SKM-1 (cell line): Measurements from ENCODE around the gene NFKBIE.
A peak's percentile ranks its signal among the peaks of the same experiment; 100 is the strongest.

Experiments
- DNase-seq: peaks from one replicate; lab custom pipeline; 2025; ENCODE audit not compliant: unreplicated experiment; lab: John Stamatoyannopoulos, UW

The NFKBIE gene

GRCh38 chr6:44297063-44298038 lies 32.0 kb upstream of the NFKBIE start:
- no peak for DNase-seq

- DNase-seq = no peak
These were observed 29.8 kb upstream of the NFKBIE start for GRCh38 chr6:44294832-44295791.

GRCh38 chr6:44292661-44293365 lies 27.5 kb upstream of the NFKBIE start:
- DNase-seq = no peak

- DNase-seq = no peak
These were observed 26.5 kb upstream of the NFKBIE start for GRCh38 chr6:44291841-44292240.

- no peak for DNase-seq
These were observed 24.4 kb upstream of the NFKBIE start for GRCh38 chr6:44289726-44290260.

DNA sequence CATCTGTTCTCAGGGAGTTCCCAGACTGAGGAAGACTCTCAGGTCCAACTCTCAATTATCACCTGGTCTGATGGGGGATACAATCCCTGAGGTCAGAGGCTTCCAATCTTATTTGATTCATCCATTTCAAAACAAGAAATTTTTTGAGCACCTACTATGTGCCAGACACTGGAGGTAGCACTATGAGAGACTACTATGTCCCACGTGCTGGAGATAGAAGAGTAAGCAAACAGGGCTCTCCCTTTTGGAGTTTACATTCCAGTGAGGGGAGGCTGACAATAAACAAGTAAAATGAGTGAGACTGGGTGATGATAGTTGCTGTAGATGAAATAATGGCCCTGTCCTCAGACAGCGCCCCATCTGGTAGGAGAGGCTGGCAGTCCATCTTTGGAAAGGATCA lies 21.4 kb upstream of the NFKBIE start:
- DNase-seq = no peak

- DNase-seq = no peak
These were observed 20.9 kb upstream of the NFKBIE start for GRCh38 chr6:44286285-44286565.

GRCh38 chr6:44285552-44286284 lies 20.4 kb upstream of the NFKBIE start:
- no peak for DNase-seq

DNA sequence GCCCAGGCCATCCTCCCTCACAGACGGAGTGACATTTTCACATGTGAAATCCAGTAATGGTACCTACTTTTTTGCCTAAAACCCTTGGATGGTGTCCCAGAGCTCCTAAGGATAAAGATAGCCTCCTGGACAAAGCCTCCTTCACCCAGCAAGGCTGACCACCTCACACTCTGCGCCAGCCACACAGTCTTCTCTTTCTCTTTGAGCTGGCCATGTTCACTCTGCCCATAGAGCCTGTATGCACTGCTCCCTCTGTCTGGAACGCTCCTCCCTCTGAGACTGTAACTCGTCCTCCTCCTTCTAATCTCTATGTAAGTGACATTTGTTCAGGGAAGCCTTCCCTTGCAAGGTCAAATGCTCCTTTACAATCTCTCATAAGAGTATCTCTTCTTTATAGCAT lies 19.5 kb upstream of the NFKBIE start:
- DNase-seq = no peak

DNA sequence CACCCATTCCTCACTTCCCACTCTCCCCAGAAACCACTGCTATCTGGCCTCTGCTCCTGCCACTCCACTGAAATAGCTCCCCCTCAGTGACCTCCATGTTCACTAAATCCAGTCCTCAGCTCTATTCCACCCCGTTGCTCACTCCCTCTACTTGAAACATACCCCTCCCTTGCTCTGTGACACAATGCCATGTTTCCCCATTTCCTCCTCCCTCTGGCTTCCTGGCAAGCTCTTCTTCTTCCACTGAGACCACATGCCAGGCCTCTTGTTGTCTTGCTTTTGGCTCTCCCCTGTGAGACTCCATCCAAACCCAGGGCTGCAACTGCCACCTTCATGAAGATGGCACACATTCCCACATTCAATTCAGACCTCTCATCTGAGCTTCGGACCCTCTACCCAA lies 18.8 kb upstream of the NFKBIE start:
- DNase-seq = peak; percentile 22

DNA sequence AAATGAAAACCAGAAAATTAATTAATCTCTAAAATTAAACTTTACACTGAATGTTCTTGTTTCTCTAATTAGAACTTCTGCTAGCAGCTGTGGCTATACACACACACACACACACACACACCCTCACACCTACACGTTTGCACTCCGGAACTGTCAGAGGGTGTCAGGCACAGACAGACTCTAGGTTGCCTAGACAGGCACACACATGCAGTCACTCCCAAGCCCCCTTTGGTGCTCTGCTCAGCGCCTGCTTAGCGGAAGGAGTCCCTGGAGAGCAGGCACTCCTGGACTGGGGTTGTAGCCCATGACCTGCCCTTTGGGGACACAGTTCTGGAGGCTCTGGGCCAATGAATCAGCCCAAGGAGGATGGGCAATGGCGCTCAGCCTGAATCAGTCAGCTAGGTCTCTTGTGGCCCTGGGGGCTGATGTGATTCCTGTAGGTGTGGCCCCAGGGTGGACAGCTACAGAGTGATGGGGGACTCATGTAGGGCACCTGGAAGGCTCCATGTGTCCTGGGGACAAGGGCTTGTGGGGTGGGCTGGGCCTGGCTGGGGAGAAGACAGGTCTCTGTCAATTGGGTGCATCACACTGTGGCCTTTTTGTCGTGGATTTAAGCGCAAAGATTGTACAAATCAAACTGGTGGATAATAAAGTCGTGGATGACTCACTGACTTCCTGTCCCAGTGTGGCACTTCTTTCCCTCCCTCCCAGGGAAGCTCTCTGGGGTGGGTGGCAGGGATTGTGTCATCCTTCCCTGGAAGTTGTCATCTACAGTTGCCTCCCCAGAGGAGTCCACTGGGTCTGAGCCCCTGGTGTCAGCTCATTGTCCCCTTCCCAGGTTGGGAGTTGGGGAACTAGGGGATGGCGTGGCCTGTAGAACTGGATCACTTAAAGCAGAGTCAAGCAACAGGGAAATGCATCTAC lies 13.7 kb upstream of the NFKBIE start:
- no peak for DNase-seq

DNA sequence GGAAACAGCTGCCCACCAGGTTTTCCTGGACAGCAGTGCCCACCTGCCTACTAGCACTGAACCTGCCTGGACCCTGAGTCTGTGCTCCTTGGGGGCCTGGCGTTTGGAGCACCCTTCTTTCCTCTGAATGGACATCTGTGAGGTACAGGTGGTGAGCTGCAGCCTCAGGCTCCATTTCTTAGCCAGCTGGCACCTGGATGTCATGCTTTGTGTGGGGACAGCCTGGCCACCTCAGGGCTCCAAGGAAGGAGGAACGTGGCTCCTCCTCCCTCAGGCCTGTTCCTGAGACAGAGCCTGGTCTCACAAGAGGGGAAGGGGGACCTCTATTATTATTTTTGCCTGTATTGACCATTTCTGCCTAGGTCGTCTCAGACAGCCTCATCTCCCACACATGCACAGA lies 13.0 kb upstream of the NFKBIE start:
- no peak for DNase-seq

DNA sequence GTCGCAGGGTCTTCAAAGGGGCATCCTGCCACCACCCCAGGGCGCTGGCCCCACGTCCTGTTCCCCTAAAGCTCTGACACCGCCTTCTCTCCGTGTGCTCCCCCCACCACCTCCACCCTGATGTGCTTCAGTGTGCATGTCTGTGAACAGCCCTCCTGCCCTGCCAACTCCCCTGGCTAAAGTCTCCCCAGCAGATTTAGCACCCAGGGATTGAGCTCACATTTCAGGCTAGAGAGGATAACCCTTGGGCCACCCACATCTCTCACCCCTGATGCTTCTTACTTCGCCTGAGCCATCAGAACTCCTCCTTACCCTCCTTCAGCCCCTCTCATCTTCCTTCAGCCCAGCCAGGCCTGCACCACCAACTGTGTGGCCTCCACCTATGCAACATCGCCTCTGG lies 12.4 kb upstream of the NFKBIE start:
- DNase-seq = no peak

- DNase-seq = no peak
These were observed 11.6 kb upstream of the NFKBIE start for GRCh38 chr6:44276667-44277640.

DNA sequence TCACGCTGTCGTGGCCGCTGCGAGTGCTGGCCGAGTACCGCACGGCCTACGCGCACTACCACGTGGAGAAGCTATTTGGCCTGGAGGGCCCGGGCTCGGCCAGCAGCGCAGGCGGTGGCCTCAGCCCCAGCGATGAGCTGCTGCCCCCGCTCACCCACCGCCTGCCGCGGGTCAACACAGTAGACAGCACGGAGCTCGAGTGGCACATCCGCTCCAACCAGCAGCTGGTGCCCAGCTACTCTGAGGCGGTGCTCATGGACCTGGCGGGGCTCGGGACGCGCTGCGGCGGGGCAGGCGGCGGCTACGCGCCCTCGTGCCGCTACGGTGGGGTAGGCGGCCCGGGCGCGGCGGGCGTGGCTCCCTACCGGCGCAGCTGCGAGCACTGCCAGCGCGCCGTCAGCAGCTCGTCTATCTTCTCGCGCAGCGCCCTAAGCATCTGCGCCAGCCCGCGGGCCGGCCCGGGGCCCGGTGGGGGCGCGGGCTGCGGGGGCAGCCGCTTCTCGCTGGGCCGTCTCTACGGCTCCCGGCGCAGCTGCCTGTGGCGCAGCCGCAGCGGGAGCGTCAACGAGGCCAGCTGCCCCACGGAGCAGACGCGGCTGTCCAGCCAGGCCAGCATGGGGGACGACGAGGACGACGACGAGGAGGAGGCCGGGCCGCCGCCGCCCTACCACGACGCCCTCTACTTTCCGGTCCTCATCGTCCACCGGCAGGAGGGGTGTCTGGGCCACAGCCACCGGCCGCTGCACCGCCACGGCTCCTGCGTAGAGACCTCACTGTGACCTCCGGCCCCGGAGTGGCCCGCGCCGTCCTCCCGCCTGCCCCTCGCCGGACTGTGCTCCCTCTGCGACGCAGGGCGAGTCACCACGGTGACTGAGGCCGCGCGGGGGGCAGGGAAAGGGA lies 10.6 kb upstream of the NFKBIE start:
- DNase-seq = no peak

DNA sequence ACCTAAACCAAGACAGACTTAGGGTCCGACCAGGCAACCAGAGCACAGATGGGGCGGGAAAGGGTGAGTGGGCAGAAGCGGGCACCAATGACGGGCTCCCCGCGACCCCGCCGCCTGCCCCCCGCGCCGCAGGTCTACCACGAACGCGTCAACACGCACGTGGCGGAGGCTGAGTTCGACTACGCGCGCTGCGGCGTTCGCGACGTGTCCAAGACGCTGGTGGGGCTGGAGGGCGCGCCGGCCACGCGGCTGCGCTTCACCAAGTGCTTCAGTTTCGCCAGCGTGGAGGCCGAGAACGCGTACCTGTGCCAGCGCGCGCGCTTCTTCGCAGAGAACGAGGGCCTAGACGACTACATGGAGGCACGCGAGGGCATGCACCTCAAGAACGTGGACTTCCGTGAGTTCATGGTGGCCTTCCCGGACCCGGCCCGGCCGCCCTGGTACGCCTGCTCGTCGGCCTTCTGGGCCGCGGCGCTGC lies 10.0 kb upstream of the NFKBIE start:
- DNase-seq = no peak

DNA sequence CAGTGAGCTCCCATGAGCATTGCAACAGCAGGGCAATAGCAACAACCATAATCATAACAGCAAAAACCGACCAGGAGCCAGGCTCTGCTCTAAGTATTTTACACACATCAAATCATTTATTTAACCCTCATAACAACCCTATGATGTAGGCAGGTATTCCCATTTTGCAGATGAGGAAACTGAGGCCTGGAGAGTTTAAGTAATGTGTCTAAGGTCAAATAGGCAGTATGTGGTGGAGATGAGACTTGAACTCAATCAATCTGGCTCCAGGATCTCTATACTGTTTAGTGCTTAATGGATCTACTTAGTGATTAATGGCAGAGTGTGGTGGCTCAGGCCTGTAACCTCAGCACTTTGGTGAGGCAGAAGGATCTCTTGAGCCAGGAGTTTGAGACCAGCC lies 8.3 kb upstream of the NFKBIE start:
- no peak for DNase-seq
